HG02588 (cell line): ENCODE results near the gene MT1E.
A peak's percentile ranks its signal among the peaks of the same experiment; 100 is the strongest.
"Not testable (repeated sequence)": the region's sequence is repeated elsewhere in the genome, so short reads cannot be mapped to it uniquely, and the experiment has no call there.

Source experiments
- ATAC-seq: cut with Tn5 transposase; IDR thresholded peaks from one replicate; pipeline ENCODE4 v1.9.1; 2021; ENCODE audit warnings: mild to moderate bottlenecking, moderate library complexity; ENCODE audit not compliant: unreplicated experiment

The MT1E gene

DNA sequence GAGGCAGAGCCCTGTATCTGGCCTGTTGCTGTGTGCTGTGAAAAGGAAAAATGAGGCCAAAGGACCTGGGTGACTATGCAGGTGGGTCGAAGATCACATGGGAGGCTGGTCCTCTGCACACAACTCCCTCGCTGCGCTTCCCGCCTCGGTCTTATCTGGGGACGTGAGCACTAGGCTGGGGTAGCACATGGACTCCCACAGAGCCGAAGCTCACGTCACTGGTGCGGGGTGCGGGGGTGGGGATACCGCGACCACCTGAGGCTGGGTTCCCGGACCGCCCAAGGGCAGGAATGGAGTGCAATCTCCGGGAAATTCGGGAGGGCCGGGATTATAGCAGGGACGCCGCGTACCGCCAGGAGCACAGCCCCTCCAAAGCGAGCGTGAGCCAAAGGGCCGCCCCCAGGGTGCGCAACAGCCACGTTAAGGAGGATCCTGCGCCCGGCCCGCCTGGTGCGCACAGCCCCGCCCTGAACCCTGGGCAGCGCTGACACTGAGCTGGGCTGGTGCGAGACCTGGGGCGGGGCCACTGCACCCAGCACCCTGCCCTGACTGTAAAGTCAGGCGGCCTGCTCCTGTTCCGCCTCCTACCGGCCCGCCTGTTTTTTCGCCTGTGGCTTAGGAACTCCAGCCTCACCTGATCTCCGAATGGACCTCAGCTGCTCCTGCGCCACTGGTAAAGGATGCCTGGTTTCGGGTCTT lies 17.6 kb downstream of the MT1E start:
- peak; percentile 82 for ATAC-seq

DNA sequence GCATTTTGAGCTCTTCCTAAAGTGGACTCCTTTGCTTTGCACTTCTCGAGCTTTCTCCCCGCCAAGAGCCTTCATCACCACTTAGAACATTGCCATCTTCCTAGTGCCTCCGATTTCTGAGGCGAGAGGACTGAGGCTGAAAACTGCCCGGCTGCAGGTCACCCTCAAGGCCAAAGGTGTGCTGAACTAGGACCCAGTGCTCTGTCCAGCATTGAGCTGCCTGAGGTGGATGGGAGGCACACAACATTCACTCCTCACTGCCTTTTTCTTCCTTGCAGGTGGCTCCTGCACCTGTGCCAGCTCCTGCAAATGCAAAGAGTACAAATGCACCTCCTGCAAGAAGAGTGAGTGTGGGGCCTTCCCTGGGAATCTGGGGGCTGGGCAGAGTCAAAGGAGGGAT lies 18.3 kb downstream of the MT1E start:
- no peak for ATAC-seq

DNA sequence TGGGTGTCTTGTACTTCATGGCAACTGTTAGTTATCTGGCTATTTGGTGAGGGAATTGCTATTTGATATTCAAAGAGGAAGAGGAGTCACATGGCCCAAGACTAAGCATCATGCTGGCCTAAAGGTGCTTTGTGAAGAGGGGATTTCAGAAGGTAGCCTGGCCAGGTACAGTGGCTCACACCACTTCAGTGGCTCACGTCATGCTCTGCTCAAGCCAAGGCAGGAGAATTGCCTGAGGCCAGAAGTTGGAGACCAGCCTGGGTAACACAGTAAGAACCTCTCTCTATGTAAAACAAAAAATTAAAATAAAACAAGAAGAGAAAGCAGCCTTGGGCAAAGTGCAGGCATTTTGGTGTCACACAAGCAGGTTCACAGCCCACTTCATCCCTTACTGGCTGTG lies 19.7 kb downstream of the MT1E start:
- ATAC-seq = no peak

DNA sequence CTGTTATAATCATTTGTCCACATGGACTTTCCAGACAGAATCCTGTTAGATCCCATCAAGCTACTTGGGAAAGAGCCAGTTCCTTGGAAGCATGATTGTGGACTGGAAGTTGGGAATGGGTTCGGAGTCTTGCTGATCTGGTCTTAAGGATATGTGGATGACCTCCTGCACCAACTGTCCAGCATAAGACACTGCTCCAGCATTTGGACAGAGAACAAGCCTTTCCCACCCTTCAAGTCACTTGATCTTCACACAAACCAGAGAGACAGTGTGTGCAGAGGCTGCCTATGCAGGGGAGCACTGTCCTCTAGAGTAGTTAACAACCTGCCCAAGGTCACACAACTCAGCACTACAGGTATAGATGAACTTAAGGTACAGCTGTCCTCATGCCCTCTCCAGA lies 20.3 kb downstream of the MT1E start:
- no peak for ATAC-seq

DNA sequence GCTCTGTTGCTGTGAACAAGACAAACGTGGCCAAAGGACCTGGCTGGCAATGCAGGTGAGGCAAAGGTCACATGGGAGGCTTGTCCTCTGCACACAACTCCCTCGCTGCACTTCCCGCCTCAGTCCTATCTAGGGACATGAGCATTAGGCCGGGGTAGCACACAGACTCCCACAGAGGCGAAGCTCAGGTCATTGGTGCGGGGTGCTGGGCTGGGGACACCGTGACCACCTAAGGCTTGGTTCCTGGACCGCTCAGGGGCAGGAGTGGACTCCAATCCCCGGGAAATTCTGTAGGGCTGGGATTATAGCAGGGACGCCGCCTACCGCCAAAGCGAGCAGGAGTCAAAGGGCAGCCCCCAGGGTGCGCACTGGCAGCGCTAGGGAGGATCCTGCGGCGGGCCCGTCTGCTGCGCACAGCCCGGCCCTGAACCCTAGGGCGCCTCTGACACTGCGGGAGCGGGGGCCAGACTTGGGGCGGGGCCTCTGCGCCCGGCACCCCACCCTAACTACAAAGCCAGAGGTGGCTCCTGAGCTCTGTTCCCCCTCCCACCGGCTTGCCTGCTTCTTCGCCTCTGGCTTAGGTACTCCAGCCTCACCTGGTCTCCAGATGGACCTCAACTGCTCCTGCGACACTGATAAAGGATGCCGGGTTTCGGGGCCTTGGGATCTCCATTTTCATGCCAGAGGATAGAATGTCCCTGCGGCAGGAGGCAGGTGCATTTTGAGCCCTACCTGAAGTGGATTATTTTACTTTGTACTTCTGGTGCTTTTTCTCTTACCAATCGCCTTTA lies 22.3 kb downstream of the MT1E start:
- no peak for ATAC-seq

DNA sequence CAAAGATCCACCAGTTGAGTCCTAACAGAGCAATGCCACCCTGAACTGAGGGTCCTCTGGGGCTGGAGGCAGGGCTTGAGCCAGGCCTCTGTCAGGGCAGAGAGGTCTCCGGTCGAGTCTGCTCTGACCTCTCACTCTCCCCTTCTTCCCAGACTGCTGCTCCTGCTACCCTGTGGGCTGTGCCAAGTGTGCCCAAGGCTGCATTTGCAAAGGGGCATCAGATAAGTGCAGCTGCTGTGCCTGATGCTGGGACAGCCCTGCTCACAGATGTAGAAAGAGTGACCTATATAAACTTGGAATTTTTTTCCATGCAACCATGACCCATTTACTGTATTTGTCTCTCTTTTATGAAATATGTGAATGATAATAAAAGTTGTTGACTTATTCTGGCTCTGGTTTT lies 23.7 kb downstream of the MT1E start:
- no peak for ATAC-seq

DNA sequence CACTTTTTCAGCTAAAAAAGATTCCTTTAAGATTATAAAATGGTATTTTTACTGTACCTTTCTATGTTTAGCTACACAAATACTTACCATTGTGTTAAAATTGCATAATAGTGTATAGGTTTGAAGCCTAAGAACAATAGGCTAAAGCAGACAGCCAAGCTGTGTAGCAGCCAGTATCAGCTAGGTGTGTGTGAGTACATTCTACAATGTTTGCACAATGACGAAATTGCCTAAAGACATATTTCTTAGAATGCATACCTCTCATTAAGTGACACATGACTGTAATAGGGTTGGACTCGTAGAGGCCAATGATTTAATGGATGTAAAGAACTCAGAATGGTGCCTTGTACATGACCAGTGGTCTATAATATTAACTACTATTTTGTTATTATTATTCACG lies 24.2 kb downstream of the MT1E start:
- ATAC-seq = no peak

DNA sequence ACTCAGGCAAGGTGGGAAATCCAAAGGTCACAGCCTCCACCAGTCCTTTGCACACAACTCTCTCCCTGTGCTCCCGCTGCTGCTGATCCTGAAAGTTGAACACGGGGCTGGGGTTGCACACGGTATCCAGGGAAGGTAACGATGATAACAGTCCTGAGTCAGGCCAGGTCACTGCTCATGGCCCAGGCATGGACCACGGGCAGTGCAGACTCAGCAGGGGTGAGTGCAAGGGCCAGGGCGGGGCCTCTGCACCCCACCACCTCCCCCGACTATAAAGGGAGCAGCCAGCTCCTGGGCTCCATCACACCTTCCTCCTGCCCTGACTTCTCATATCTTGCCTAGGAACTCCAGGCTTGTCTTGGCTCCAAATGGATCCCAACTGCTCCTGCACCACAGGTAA lies 26.0 kb downstream of the MT1E start, which contains the start of gene MT1B:
MT1B (plus strand) TSS at position 301 of the 400 bp plus-strand sequence; CDS start at position 369, 68 bp downstream.
- ATAC-seq = no peak

DNA sequence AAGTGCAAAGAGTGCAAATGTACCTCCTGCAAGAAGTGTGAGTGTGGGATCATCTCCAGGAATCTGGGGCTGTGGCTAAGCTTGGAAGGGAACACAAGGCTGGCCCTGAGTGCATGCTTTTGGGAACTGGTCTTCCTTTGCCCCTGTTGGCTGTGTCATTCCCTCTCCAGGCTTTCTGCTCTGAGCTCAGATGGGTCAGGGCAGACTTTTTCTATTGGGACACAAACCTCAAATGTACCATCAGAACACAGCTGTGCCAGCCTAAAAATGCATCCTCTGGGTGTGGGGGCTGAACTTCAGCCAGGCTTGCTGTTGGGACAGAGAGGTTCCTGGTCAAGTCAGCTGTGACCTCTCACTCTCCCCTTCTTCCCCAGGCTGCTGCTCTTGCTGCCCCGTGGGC lies 27.0 kb downstream of the MT1E start:
- no peak for ATAC-seq

DNA sequence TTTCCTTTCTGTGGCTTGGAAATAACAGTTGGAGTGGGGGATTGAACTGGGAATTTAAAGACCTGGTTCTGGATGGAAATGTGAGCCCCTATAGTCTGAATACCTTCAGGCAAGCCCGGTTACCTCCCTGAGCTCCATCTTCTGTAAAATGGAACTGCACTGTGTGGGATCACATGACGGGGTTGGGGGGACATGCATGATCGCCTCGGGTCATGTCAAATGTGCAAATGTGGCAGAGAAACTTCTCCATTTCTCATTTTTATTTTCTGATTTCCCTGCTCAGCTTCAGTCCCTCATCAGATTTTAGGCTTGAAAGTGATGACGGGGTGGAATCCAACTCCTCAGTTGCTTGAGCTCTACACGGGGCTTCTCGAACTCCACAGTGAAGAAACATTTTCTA lies 27.6 kb downstream of the MT1E start:
- ATAC-seq = no peak

DNA sequence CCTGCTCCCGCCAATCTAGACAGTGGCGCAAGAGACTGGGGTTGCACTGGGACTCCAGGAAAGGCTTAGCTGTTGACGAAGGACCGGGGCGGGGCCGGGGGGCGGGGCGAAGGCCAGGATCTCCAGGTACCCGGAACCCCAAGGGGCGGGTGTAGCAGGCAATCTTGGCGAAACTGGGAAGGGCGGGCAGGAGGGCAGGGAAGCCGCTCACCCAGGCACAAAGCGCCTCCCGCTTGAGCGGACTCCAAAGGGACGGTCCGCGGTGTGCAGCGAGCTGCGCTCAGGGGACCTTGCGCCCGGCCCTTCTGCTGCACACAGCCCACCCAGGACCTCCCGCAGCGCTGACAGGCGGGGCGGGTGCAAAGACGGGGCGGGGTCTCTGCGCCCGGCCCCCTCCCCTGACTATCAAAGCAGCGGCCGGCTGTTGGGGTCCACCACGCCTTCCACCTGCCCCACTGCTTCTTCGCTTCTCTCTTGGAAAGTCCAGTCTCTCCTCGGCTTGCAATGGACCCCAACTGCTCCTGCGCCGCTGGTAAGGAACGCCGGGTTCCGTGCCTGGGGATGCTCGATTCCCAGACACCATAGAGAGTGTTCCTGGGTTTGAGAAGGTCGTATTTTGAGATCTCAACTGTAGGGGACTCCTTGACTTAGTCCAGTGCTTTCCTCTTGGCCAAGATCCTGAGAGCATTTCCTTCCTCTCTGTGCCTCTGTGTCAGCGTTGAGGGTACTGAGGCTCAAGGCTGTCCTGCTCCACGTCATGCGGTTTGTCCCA lies 32.2 kb downstream of the MT1E start, which contains the start of gene MT1F:
MT1F (plus strand) TSS at position 405 of the 772 bp plus-strand sequence; CDS start at position 505, 100 bp downstream.
- no peak for ATAC-seq

DNA sequence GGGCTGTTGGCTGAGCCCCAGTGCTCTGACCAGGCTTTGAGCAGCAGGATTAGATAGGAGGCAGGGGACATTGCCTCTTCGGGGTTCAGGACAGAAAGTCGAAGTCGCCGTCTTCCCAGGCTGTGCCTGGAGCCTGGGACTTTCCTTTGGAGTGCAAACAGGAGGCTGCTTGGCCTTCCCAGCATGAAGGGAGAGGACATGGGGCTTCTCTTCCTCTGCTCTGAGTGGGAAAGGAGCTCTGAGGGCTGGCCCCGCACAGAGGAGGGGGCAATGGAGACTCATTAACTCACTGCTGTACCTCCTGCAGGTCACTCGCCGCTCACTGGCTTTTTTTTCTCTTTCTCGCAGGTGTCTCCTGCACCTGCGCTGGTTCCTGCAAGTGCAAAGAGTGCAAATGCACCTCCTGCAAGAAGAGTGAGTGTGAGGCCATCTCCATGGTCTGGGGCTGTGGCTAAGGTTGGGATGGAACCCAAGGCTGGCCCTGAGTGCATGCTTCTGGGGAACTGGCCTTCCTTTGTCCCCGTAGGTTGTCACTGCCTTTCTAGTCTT lies 32.8 kb downstream of the MT1E start:
- no peak for ATAC-seq

DNA sequence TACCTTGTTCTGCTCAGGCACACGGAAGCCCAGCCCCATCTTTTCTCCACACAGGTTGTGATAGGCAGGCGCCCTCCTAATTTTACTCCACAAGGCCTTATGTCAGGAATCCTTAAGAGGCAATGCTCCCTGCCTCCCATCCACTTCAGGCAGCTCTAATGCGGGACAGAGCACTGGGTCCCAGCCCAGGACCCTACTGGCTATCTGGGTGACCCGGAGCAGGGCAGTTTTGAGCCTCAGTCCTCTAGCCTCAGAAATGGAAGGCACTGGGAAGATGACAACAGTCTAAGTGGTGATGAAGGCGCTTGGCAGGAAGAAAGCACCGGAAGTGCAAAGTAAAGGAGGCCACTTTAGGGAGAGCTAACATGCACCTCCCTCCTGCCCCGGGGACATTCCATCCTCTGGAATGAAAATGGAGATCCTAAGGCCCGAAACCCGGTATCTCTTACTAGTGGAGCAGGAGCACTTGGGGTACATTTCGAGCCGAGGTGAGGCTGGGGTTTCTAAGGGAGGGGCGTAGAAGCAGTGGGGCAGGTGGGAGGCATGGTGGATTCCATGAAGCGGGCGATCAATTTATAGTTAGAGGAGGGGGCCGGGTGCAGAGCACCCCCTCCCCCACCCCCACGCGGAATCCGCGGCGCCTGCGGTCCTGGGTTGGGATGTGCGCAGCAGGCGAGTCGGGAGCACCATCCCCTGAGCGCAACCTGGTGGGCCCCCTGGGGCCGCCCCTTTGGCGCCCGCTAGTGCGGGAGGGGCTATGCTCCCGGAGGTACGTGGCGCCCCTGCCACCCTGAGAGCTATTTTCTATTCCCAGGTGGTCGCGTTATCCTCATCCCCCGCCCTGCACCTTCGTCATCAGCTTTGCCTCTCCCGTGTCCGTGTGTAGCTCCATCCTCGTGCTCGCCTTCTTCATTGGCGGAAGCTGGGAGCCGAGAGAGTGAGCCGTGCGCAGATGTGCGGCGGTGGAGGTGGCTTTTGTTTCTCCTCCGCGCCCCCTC lies 37.1 kb downstream of the MT1E start:
- ATAC-seq = no peak

DNA sequence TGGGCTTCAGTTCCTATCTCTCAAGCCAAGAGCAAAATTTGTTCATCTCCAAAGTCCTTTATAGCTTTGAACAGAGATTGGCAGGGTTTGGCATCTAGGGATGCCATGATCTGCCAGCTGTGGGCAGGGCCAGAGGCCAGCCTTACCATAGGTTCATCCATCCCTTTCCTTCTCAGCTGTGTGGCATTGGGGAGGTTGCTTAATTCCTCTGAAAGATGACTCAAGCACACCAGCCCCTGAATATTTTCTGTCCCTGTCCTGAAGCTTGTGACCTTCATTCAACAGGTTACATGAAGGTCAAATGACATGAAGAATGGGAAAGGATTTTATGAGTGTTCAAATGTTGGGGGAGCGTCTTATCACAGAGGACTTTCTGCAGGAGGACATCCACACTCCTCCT lies 38.9 kb downstream of the MT1E start:
- no peak for ATAC-seq

DNA sequence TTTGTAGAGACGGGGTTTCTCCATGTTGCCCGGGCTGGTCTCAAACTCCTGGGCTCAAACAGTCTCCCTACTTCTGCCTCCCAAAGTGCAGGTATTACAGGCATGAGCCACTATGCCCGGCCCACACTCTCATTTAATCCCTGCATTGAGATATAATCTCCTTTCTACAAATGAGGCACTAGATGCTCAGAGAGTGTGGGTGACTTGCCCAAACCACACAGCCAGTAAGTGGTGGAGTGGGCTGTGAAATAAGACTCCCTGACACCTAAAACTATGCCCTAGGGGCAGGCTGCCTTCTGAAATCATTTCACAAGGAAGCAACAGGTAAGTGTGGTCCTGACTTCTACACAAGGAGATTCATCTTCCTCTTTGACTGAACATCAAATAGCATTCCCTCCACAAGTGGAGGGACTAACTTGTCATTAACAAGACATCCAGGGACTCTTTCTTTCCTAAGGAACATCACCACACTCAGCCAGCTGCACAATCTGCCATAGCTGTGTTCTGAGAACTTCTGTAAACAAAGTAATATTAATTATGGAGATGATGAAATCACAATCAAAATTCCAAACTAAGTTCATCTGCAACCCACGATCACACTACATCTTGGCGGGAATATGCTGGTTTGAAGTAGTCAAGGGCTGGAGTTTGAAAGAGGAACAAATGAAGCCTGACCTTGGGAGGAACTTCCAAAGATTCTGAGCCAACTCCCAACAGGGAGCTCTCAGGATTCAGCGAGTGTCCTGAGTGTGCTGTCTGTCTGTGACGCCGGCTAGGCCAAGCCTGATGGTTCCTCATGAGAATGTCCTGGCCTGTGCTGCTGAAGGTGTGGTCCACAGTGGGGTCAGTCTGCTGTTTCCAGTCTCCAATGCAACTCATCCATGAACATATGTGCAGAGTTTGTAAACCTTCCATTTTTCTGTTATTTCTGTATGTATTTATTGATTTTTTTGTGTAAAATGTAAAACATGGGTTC lies 40.0 kb downstream of the MT1E start:
- not testable (repeated sequence) for ATAC-seq

DNA sequence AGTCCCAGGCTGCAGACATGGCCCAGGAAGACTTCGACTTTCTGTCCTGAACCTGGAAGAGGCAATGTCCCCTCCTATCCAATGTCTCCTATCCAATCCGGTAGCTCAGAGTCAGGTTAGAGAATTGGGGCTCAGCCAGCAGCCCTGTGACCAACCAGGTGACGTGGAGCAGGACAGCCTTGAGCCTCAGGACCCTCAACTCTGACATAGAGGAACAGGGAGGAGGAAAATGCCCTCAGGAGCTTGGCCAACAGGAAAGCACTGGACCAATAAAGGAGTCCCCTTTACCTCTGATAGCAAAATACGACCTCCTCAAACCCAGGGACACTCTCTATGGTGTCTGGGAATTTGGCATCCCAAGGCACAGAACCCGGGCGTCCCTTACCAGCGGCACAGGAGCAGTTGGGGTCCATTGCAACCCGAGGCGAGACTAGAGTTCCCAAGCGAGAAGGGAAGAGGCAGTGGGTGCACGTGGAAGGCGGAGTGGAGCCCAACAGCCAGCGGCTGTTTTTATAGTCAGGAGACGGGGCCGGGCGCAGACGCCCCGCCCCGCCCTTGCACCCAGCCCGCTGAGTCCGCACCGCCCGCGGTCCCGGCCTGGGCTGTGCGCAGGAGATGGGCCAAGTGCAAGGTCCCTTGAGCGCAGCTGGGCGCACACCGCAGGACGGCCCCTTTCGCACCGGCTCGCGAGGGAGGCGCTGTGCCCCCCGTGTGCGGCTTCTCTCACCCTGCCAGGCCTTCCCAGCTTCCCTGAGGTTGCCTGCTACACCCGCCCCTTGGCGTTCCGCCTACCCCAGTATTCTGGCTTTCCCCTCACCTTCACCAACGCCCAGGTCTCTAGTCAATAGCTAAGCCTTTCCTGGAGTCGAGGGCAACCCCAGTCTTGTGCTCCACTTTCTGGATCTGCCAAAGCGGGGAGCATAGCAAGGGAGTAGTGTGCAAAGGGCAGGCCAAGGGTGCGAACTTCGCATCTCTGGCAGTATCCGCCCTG lies 42.3 kb downstream of the MT1E start, which contains the start of gene MT1G:
MT1G (minus strand) TSS at position 485 of the 991 bp plus-strand sequence; CDS start at position 413, 72 bp downstream.
- no peak for ATAC-seq
